ENCODE measurements around the gene RNF144A.
"Not testable (repeated sequence)": the region's sequence is repeated elsewhere in the genome, so short reads cannot be mapped to it uniquely, and the experiment has no call there.

RNF144A gene

GRCh38 chr2:6930923-6931647, 13.9 kb downstream of the RNF144A start:
- DNase-seq: no peak

- no peak for DNase-seq
Observed at GRCh38 chr2:6931753-6932152, 14.5 kb downstream of the RNF144A start.

GRCh38 chr2:6932206-6932605, 15.0 kb downstream of the RNF144A start:
- DNase-seq: no peak

GRCh38 chr2:6932828-6933227, 15.6 kb downstream of the RNF144A start:
- DNase-seq: no peak

DNA sequence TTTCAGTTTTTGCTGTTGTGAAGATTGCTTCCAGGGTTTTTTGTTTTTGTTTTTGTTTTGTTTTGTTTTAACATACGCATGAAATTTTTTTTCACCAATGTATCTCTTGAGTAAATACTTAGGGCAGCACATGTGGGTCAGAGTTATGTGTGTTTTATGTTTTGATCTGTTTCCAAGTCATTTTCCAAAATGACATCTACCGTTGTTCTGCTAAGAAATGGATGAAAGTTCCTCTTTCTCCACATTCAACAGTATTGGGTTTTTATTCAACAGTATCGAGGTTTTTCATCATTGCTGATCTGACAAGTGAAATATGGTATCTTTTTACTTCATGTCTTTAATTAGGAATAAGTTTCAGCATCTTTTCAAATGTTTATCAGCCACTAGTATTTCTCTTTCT, 16.7 kb downstream of the RNF144A start:
- DNase-seq: no peak

DNA sequence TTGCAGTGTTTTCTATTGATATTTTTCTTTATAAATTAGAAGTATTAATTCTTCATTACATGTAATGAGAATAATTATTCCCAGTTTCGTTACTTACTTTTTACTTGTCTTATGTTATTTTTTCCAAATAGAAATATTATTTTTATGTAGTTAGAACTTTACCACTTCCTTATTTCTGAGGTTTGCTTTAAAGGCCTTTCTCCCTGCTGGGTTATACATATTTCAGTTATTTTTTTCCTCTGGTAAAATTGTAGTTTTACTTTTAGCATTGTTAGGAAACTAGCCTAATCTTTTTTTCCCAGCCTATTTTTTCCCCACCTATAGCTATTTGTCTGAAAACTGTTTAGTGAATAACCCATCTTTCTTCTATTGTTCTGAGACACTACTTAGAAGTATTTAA, 17.1 kb downstream of the RNF144A start:
- no peak for DNase-seq

DNA sequence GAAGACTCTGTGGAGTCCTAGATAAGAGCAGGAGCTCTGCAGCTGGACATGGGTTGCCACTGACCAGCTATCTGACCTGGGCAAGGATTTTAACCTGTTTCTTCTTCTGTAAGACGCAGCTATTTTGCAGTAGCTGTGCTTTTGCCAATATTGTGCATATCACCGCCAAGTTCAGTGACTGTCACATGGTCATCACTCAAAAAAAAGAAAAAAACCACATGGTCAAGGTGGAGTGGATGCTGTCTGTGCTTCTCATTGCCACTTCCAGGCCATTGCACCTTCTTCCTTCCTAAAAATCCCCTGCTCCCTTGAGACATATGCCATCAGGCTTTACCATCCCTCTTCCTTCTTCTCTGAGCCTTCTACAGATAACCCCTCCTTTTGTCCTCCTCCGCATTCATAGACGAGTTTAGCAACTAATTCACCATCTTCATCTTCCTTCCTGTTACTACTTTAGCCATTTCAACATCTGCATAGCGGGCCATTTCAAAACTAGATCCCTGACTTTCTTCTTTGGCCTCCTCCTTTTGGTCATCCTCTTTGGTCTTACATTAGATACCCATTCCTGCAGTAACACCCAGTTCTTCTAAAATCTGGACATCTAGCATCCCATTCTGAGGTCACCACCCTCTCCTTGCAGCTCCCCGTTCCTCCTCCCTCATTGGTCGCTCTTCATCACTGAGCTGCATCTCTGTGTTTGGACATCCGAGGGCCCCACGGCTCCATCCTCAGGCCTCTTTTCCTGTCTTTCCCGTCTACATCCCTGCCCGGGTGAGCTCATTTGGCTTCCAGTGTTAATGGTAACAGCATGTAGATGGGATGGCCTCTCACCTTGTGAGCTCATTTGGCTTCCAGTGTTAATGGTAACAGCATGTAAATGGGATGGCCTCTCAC, 17.8 kb downstream of the RNF144A start:
- DNase-seq: no peak

DNA sequence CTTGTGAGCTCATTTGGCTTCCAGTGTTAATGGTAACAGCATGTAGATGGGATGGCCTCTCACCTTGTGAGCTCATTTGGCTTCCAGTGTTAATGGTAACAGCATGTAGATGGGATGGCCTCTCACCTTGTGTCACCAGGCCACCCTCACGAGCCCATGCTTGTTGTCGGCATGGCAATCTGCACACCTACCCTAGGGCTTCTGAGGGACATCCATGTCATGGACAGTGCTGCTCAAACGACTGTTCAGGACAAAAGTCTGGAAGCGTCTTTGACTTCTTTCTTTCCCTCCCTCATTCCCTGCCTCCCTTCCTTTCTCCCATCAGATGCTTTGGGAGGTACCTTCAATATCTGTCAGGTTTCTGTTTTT, 18.4 kb downstream of the RNF144A start:
- not testable (repeated sequence) for DNase-seq

- DNase-seq: no peak
Observed at GRCh38 chr2:6937157-6937556, 19.9 kb downstream of the RNF144A start.

DNA sequence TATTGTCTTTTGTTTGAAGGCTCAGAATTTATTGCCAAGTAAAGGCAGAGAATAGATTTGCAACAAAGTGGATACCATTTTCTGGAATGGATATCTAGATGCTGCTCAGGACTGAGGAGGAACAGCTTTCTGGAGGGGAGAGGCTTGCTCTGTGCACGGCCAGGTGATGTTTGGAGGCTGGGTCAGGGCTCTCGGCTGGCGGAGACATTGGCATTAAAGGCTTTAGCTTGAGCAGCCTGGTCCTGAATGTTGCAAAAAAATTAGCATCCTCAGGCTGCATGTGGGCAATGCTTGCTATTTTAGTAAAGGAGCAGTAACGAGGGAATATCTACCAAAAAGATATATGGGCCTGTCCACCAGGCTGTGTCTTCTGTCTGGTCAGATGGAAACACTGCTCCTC, 20.4 kb downstream of the RNF144A start:
- no peak for DNase-seq

- DNase-seq: no peak
Observed at GRCh38 chr2:6939071-6939470, 21.9 kb downstream of the RNF144A start.

- DNase-seq: no peak
Observed at GRCh38 chr2:6940820-6941219, 23.6 kb downstream of the RNF144A start.

- DNase-seq: no peak
Observed at GRCh38 chr2:6941299-6942046, 24.3 kb downstream of the RNF144A start.

DNA sequence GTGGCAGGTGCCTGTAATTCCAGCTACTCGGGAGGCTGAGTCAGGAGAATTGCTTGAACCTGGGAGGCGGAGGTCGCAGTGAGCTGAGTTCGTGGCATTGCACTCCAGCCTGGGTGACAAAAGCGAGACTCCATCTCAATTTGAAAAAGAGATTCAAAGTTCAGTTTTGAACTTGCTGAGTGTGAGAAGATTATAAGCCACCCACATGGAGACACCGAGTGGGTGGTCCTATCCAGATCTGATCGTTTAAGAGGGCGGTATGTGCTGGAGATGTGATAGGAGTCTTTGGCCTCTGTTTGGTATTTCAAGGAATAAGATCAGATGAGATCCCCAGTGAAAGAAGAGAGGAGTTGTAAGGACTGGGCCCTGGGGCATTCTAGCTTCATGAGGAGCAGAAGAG, 25.6 kb downstream of the RNF144A start:
- no peak for DNase-seq

DNA sequence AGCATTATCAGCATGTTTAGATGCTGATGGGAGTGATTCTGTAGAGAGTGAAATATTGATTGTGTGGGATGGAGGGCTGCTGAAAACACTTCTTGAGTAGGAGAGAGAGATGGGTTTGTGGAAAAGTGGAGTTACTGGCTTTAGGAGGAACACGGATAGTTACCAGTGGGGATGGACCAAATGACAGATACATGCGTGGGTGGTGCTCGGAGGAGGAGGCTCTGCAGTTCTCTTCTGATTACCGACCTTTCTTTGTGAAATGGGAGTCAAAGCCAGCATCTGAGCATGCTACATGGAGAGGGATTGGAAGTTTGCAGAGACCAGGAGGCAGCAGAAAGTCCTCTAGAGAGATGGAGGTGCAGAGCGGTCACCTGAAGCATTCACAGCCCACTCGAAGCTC, 26.3 kb downstream of the RNF144A start:
- DNase-seq: no peak

DNA sequence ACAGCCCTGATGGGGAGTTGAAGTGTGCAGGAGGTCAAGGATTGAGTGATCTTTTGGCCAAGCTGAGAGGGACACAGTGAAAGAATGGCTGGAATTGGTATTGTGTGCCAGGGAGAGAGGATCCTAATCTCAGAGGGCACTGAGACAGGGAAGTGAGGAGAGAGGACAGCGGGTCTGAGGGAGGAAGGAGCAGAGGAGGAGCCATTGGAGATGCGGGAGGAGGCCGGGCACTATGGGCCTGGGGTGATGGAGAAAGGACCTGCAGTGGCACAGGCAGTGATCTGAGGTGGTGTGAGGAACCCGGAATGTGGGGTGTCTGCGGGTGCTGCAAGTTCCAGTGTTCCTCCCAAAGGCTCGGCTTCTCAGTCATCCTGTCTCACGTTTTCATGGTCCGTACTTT, 26.8 kb downstream of the RNF144A start:
- DNase-seq: no peak

DNA sequence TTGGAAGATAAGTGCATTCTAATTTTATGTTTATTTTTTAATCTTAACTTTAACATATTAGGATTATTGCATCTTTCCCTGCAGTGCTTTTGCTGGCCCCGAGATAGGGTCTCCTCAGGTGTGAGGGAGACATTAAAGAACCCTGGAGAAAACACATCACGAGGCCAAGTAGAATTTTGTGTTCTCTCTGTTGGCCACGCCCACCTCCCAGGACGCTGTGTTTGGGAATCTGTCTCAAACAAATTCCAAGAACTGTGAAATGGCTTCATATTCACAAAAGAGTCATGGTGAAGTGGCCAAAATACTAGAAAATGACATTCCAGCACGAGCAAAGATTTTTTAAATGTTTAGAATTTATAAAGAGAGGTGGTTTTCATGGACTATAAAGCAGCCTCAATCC, 27.3 kb downstream of the RNF144A start:
- DNase-seq: no peak

- no peak for DNase-seq
Observed at GRCh38 chr2:6945087-6945813, 28.0 kb downstream of the RNF144A start.

DNA sequence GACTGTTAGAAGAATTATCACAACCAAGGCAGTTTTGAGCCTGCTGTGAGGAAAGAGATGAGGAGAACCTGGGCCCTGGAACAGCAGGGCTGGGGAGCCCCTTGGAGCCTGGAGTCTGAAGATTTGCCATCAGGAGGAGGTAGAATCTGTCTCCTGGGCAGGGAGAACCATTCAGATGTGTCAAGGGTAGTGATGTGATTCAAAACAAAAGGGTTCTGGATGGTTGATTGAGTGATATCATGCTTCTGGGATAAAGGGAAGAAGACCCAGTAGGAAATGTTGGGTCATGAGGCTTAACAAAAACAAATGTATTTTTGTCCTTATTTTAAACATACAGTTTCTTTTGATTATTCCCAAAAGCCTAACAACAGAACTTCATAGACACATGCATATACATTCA, 28.6 kb downstream of the RNF144A start:
- no peak for DNase-seq

DNA sequence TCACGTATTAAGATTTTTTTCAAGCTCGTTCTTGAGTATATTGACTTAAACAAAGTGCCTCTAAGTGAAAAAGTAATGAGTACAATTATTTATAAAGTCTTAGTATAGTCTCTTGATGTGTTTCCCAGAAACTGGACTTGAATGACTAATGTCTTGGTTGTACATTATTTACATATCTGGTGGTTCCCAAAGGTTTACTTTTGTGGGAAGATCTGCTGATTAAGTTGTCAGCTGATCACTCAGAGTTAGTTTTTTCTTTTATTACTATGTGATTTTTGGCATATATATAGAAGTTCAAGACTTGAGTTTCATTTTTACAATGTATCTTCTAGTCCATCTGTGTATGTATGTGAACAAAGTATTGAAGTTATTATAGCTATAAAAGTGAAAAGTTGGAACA, 29.5 kb downstream of the RNF144A start:
- DNase-seq: no peak

GRCh38 chr2:6947929-6948676, 30.9 kb downstream of the RNF144A start:
- no peak for DNase-seq

- no peak for DNase-seq
Observed at GRCh38 chr2:6948677-6949351, 31.6 kb downstream of the RNF144A start.

Data from activated CD4-positive, alpha-beta T cell treated with anti-CD3 and anti-CD28 coated beads, Interleukin-2, amount 50 U/mL, for 1 hour (primary cell).